HG02943 (cell line): Measurements from ENCODE around the gene SIRT3.
"Not testable (repeated sequence)": the region's sequence is repeated elsewhere in the genome, so short reads cannot be mapped to it uniquely, and the experiment has no call there.

Source experiments
- ATAC-seq: cut with Tn5 transposase; IDR thresholded peaks from one replicate; pipeline ENCODE4 v1.9.1; 2021; ENCODE audit warnings: mild to moderate bottlenecking, low read depth, moderate library complexity; ENCODE audit not compliant: unreplicated experiment

SIRT3 gene

DNA sequence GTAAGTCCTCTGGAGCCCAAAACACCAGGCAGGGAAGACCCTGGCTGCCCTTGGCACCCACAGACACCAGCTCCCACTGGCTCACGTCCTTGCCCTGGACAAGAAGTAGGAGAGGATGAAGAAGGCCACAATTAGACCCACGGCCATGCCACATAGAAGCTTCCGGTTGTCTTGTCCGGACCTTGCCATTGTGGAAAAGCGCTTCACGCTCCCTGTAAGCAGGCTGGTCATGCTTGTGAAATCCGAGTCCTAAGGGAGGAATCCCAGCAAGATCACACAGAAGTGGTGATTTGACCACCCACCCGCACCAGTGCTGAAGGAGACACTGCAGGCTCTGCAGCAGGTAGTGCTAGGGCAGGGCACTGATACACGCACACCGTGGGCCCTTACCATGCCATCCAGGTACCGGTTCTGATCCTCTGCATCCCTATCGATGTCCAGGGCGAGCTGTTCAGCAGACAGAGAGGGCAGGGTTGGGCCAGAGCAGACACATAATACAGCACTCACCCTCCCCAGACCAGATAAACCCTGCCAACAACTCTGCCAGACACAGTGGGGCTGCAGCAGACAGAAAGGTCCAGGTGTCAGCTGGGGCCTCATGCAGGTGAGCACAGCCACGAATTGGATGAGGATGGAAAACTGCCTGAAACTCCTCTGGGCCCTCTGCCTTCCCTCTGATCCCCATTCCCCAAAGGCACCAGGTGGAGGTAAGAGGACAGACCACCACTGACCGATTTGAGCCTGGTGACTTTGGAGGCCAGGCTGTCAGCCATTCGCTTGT is 30.7 kb downstream of the SIRT3 start:
- no peak for ATAC-seq

DNA sequence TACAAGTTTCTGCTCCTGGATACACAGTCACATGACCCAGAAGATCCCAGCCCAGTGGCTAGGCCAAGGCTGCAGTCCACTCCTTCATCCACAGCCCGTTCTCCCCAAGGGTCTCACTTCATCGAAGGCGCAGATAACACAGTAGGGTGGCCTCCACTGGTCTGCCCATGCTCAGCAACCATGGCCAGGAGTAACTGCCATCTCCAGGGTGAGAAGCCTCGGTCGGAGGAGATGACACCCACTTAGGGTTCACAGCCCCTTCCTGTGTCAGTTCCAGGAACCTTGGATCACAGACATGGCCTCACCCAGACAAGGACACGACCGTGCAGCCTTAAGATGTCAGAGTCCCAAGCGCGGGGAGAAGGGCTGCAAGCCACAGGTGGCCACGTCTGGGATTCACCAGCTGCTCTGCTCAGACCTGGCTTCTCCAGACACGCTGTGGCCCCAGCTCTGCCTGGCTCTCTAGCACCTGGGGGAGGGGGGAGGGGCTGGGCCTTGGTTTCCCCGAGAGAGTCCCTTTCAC is 31.5 kb downstream of the SIRT3 start:
- no peak for ATAC-seq

- ATAC-seq, result no peak
These were observed 32.1 kb downstream of the SIRT3 start for GRCh38 chr11:203945-204586.

DNA sequence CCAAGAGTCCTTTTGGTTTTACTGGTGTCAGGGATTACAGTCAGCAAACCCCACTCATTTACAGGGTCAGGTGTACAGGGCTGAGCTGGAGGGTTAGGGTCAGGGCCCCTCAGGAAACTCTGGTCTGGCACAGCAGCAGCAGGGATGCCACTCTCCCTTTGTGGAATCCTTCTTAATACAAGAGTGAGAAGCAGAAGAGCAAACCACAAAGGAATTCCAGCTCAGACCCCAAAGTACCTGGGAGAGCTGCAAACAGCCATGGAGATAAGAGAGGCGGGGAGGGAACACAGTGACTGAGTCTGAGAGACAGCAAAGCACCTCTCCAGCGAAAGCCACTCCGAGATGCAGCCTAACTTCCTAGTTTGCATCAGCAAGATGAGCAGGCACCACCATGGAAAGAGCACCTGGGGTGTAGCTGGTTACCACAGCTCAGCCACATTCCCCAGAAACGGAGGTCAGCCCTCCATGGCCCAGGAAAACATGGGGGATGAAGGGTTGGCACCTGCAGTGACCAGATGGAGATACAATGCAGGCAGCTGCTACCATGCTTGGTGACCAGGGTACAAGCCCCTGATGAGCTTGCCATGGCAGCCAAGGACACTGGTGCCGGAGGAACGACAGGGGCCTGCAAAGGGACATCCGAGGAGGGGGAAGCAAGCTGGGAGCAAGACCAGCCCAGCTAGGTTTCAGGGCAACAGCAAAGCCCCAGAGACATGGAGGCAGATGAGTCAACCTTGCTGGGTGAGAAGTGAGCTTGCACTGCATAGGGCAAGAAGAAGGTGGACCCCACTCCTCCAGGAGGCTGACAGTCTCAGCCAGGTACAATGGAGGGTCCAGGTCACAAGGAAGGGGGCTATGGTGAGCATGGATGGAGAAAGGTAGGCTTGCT is 32.8 kb downstream of the SIRT3 start:
- no peak for ATAC-seq

GRCh38 chr11:202490-202889 is 33.7 kb downstream of the SIRT3 start:
- no peak for ATAC-seq

DNA sequence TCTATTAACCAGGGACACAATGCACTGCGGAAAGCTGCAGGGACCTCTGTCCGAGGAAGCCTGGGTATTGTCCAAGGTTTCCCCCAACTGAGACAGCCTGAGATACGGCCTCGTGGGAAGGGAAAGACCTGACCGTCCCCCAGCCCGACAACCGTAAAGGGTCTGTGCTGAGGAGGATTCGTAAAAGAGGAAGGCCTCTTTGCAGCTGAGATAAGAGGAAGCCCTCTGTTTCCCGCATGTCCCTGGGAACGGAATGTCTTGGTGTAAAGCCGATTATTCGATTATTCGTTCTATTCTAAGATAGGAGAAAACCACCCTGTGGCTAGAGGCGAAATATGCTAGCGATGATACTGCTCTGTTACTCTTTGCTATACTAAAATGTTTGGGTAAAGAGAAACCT is 34.2 kb downstream of the SIRT3 start:
- ATAC-seq, result no peak

DNA sequence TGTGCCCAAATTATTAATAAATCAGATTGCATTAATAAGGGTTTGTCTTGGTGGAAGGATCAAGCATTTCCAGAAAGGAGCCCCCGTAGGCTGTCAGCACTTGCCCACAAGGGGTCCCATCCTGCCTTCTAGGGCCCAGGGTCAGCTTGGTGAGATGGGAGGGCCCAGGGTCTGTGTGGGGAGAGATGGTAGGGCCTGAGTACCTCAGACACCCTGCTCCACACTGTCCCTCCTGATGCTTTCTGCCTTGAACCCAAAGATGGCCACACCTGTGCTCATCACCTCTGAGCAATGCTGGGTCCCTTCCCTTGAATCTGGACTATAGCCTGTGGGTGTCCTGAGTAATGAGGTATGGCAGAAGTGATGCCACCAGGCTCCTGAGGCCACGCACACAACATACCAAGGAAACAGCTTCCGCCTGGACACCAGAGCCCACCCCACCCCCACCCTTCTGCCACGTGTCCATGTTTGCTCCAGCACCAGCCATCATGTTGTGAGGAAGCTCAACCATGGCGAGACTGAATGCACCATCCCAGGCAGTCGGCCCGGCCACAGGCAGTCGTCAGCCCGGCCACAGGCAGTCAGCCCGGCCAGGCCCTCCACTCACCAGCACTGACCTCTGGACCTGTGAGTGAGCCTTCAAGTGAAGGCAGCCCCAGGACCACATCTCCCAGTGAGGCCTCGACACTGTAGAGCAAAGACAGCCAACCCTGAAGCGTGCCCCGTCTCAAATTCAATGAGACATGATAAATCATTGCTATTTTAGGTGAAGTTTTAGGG is 35.7 kb downstream of the SIRT3 start:
- ATAC-seq, result no peak

- no peak for ATAC-seq
These were observed 36.4 kb downstream of the SIRT3 start for GRCh38 chr11:199782-200181.

DNA sequence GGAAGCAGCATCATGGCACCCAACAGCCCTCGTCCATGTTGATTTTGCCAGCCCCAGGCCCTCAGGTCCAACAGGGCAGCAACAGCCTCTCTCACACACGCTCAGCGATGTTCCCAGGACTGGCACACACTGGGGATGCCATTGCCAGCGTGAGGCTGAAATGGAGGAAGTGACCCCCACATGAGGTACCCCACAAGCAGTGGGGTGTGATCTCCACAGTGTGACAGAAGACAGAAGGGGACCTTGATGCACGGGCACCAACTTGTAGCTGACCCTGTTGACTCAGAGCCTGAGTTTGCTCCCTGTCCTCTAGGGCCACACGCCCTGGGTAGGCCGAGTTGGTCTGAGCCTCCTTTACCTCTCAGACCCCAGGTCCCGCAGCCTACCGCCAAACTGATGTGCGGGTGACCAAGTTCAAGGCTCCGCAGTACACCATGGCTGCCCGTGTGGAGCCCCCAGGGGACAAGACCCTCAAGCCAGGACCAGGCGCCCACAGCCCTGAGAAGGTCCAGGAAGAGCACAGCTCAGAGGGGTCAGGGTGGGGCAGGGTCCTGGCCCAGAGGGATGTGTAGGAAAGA is 37.0 kb downstream of the SIRT3 start:
- ATAC-seq, result no peak

DNA sequence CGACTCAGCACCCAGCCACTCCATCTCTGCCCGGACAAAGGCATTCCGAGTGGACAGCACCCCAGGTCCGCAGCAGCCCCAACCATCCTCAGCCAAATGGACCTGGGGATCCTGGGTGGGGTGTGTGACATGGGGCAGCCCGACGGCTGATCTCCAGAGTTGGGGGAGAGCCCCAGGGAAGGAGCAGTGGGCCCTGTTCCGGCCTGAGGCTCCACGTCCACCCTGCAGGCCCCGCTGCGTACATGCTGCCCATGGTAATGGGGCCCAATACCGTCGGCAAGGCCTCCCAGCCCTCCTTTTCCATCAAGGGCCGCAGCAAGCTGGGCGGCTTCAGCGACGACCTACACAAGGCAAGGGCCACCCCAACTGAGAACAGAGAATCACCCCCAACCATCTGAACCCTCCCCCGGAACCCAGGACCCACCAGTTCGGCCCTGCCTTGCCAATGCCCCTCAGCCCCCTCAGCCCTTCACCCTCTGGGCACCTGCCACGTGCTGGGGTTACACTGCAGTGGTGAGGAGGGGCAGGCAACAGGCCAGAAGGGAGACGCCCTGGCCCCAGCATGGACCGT is 37.8 kb downstream of the SIRT3 start:
- no peak for ATAC-seq

DNA sequence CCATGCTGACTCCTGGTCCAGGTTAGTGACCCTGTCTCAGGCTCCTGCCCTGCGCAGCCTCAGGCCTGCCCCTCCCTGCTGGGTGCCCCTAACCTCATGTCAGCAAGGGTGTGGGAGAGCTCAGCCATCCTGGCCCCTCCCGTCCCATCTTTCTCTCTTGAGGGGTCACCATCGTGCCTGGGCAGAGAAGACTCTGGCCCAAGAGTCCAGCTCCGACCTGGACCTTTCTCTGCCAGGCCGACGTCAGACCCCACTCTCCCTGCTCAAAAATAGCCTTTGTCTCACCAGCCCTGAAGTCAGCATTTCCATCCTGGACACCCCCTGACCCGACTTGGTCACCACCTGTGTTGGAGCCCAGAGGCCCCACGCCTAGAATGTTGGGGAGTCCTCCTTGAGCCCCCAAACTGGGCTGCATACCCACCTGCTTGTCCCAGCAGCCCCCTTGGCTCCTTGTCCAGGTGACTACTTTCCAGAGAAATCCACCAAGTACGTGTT is 38.4 kb downstream of the SIRT3 start:
- ATAC-seq, result no peak

DNA sequence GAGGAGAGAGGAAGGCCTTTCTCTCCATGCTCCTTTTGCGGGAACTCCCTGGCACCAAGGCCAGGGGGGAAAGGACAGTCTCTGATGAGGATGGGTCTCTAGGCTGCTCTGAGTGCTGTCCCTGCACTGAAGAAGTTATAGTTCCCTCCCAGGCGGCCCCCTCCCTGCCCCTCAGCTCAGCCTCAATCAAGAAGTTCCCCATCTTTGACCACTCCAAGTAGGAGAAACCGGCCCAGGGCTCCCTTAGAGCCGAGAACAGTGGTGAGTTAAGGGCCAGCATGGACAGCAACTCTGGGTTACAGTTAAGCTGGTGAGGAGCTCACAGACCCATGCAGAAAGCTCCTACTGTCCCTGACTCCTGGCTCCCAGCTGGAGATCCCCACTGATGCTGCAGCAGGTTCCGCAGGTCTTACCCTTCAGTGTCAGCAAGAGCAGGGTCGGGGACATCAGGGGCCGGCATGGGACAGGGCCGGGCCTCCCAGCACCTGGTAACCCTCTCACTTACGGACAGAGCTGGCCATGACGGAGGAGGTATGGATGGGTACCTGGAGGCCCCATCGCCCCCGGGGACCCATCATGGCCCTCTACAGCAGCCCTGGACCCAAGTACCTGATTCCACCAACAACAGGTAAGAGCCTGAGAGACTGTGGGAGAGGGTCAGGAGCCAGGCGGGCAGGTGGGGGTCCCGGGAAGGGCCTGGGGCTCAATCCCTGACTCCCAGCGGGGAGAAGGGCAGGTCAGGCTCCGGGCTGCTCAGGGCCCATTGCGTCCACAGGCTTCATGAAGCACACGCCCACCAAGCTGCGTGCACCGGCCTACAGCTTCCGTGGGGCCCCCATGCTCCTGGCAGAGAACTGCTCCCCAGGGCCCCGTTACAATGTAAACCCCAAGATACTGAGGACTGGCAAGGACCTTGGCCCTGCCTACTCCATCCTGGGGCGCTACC is 39.1 kb downstream of the SIRT3 start:
- ATAC-seq, result no peak

DNA sequence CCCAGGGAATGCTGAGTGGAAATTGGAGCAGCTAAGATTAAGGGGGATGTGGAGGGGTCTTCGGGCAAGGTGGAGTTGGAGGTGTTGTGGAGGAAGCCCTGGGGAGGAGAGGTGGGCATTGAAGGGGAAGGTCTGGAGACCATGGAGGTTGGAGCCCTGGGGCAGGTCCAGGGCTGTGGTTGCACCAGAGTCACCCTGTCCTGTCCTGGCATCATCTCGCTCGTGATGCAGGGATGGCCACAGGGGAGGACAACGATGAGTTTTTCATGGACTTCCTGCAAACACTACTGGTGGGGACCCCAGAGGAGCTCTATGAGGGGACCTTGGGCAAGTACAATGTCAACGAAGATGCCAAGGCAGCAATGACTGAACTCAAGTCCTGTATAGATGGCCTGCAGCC is 42.7 kb downstream of the SIRT3 start:
- ATAC-seq, result not testable (repeated sequence)

DNA sequence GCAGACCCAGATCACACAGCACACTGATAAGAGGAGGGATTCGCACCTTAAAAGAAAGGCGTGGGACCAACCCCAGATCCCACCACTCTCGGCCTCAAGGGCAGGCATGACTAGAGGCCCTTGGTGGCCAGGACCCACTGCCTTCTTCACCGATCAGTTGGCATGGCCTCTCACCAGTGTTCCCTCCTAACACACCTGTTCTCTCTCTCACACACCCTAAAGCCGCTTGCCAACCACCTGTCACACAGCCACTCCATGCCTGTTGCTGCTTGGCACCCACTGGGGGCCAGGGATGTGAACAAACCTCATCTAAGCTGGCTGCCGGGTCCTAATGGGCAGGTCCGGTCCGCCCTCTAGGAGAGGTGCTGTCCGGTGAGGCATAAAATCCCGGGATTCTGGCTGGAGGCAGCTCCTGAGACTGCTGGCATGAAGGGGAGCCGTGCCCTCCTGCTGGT is 43.4 kb downstream of the SIRT3 start, which contains the start of gene SCGB1C1:
Gene SCGB1C1, plus strand, starts transcription at position 405 of the 455 bp plus-strand sequence. Its CDS starts 22 bp downstream, at position 427.
- not testable (repeated sequence) for ATAC-seq

GRCh38 chr11:191490-192478 is 44.4 kb downstream of the SIRT3 start:
- ATAC-seq, result not testable (repeated sequence)

DNA sequence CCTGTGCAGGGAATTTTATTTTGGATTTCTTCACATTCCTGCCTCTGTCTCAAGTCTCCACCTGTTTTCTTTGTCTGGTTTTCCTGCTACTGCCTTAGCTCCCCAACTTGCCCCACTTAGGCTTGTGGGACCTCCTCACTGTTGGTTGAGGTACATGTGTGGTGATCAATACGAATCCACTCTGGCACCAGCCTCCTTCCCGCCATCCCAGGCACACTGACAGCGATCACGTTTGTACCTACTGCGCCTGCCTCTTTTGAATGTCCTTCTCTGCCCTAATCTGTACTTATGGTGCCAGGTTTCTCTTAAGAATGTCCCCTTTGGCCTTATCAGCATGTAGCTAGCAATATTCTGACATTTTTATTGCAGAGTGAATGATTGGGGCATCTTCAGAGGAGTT is 45.6 kb downstream of the SIRT3 start:
- not testable (repeated sequence) for ATAC-seq

DNA sequence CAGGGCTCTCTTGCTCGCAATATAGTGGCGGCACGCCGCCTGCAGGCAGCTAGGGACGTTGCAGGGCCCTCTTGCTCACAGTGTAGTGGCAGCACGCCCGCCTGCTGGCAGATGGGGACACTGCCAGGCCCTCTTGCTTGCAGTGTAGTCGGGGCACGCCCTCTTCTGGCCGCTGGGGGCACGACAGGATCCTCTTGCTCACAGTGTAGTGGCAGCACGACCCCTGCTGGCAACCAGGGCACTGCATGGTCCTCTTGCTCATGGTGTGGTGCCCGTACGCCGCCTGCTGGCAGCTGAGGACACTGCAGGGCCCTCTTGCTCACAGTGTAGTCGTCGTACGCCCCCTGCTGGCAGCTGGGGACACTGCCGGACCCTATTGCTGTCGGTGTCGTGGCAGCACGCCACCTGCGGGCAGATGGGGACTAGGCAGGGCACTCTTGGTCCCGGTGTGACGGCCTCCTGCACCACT is 46.3 kb downstream of the SIRT3 start:
- ATAC-seq, result peak; percentile 69
